Left lung (tissue), 10 donors: Measurements from ENCODE around the gene MAFG. TPM values are rescaled to one million over a fixed set of nuclear protein-coding genes. Genes with fewer than 3 reads are reported as not detected.
A peak's percentile ranks its signal among the peaks of the same experiment; 100 is the strongest.

Source experiments
- ATAC-seq: fragments of 200-7000 bp; cut with Tn5 transposase; one replicate; pipeline ENCODE4 v1.9.1; 2020; ENCODE audit warnings: moderate library complexity
- DNase-seq, 4 donors: peaks; one replicate each; pipeline ENCODE4 v3.0.0-alpha.2; 2013 to 2020
- H3K27ac ChIP-seq, 2 donors: fragments of 200-600 bp; sonication (generic) in 1 of 2; one replicate each; pipeline versions ENCODE4 v1.5.0 to v1.8.0; 2020 to 2021
- H3K27me3 ChIP-seq, 2 donors: fragments of 200-600 bp; sonication (generic) in 1 of 2; one replicate each; pipeline versions ENCODE4 v1.5.0 to v1.8.0; 2020 to 2021
- H3K36me3 ChIP-seq, 2 donors: fragments of 200-600 bp; sonication (generic) in 1 of 2; one replicate each; pipeline versions ENCODE4 v1.5.0 to v1.8.0; 2020 to 2021
- H3K4me1 ChIP-seq, 2 donors: fragments of 200-600 bp; one replicate each; pipeline ENCODE4 v1.8.0; 2021
- H3K4me3 ChIP-seq, 2 donors: fragments of 200-600 bp; sonication (generic) in 1 of 2; one replicate each; pipeline versions ENCODE4 v1.5.0 to v1.8.0; 2020 to 2021; ENCODE audit warnings: mild to moderate bottlenecking in 1 of 2
- H3K9me3 ChIP-seq, 2 donors: fragments of 200-600 bp; sonication (generic) in 1 of 2; one replicate each; pipeline versions ENCODE4 v1.5.0 to v1.8.0; 2020 to 2021
- intact Hi-C, 2 donors: fragments of 100-400 bp; cut with DNase I; formaldehyde crosslinking; loops; one replicate each; pipeline versions ENCODE4 v1.11.2 to v1.14.2; 2022
- polyA plus RNA-seq, 6 donors: library from polyadenylated mRNA; unstranded; fragments of 120-200 nt; gene quantifications; one replicate each; pipeline ENCODE4 v1.2.1, GENCODE V29; 2013; ENCODE audit not compliant: insufficient read length in 6 of 6
- total RNA-seq, 2 donors: library from RNA; stranded (reverse); fragmentation: NEBNext Ultra II Directional; extraction: Animal tissue kit (Norgen Biotek cat#: 25700); gene quantifications; one replicate each; pipeline ENCODE4 v1.2.1, GENCODE V29; 2021
- TF ChIP-seq, protein P1 (sequence below), 2 donors: fragments of 200-600 bp; sonication (generic) in 1 of 2; IDR thresholded peaks; one replicate each; pipeline versions ENCODE4 v1.5.0 to v1.8.0; 2021; ENCODE audit warnings: antibody characterized with exemption in 2 of 2
- donor health status: DM: no; HTN: yes; CAD: no.
- donor health status: DM: no; HTN: no; CAD: no.

The MAFG gene
- total and polyA plus RNA-seq, 8 donors = 8.1 to 39.8 (median 11.5) TPM

DNA sequence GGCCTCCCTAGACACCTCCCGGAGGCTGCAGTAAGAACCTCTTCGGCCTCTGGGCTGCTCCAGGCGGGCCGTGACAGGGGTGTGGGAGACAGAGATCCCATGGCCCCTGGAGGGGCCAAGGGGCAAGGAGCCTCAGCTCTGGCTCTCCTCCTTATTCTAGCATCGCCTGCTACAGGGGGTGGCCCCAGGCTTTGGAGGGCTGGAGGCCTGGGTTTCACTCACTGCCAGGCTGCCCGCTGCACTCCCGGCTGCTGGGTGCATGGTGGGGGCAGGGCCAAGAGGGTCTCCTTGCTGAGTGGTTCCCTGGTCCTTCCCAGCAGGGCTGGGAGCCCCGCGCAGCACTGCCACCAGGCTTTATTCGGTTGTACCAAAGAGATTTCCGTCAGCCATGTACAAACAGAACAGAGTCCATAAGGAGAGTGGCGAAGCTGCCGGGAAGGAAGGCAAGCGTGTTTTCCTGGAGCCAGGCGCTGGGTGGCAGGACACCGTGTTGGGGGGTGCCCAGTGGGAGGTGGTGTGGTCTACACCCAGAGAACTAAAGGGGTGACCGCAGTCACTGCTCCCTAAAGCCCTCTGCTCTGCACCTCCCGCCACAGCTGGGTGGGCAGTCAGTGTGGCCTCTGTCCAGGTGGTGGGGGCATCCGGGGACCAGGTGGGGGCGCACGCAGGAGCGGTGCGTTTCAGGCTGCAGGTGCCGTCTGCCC, 23.5 kb downstream of the MAFG start:
- Histone ChIP-seq H3K9me3 (no peaks in the 10 kb centered on the region), H3K4me1 (peaks cover 7 to 18% of the 10 kb centered on the region in 2 donors), H3K27me3 (peaks cover 0 to 23% of the 10 kb centered on the region in 2 donors), H3K4me3 (no peak overlapping the region), H3K27ac (no peak overlapping the region), H3K36me3 (peaks cover 0 to 77% of the 10 kb centered on the region in 2 donors)
- ATAC-seq (no peak), DNase-seq (peak in 1 of 4 donors; percentile 67)
- intact Hi-C loops = no loop called here
- TF ChIP-seq, protein P1, sequence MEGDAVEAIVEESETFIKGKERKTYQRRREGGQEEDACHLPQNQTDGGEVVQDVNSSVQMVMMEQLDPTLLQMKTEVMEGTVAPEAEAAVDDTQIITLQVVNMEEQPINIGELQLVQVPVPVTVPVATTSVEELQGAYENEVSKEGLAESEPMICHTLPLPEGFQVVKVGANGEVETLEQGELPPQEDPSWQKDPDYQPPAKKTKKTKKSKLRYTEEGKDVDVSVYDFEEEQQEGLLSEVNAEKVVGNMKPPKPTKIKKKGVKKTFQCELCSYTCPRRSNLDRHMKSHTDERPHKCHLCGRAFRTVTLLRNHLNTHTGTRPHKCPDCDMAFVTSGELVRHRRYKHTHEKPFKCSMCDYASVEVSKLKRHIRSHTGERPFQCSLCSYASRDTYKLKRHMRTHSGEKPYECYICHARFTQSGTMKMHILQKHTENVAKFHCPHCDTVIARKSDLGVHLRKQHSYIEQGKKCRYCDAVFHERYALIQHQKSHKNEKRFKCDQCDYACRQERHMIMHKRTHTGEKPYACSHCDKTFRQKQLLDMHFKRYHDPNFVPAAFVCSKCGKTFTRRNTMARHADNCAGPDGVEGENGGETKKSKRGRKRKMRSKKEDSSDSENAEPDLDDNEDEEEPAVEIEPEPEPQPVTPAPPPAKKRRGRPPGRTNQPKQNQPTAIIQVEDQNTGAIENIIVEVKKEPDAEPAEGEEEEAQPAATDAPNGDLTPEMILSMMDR (IDR thresholded peaks at IDR 0.05) = no peak

DNA sequence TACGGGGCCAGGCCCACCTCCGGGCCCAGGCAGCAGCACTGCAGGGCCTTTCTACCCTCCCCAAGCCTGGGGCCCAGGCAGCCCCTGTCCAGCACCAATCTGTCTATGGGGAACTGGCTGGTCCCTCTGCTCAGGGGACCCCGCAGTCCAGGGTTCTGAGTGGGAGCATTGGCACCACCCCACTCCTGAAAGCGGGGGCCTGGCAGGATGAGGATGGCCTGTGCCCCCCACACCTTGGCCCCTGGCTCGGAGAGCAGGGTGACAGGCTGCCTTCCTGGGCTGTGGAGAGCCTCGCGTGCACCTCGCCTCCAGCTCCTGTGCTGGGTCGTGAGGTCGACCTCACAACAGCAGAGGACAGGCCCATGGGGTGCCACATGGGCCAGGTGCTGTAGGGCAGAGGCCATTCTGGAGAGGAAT, 24.1 kb downstream of the MAFG start:
- DNase-seq (no peak), ATAC-seq (no peak)
- TF ChIP-seq, protein P1 (IDR thresholded peaks at IDR 0.05) = no peak
- H3K4me1 ChIP-seq = peaks cover 7 to 14% of the 10 kb centered on the region in 2 donors
- H3K4me3 ChIP-seq = no peak overlapping the region
- intact Hi-C loops = no loop called here
- H3K27ac ChIP-seq = no peak overlapping the region
- H3K27me3 ChIP-seq = peaks cover 0 to 23% of the 10 kb centered on the region in 2 donors
- H3K36me3 ChIP-seq = peaks cover 0 to 77% of the 10 kb centered on the region in 2 donors
- H3K9me3 ChIP-seq = no peaks in the 10 kb centered on the region

DNA sequence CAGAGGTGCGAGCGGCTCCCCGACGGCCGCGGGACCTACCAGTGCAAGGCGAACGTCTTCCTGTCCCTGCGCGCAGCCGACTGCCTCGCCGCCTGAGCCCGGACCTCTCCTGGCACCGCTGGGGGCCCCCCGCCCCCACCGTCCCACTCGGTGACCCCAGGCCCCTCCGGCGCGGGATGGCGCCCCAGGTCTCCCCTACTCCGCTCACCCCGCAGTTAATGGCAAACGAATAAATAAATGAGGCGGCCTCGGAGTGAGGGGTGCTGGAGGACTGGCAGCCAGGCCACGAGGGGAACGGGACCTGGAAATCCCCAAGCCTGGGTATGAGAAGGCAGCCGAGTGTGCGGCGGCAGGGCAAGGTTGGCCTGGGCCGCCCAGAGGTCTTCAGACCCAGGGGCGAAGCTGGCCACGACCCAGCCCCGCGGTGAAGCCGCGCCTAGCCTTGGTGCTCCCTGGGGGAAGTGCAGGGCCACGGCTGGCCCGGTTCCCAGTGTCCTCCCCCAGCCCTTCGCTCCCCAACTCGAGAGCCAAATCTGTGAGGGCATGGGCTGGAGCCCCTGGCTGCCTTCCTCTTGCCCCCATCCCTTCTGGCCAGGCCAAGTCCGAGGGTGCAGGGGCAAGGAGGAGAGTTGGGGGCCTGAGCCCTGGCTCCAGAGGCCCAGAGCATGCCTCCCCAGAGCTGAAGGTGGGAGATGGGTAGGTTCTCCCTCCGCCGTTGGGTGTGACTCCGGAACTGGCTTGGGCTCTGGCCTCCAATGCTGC, 24.7 kb downstream of the MAFG start:
- Histone ChIP-seq H3K27ac (no peak overlapping the region), H3K4me1 (peaks cover 7 to 14% of the 10 kb centered on the region in 2 donors), H3K4me3 (peak overlapping the region; percentile 9 to 16), H3K36me3 (peaks cover 0 to 77% of the 10 kb centered on the region in 2 donors), H3K27me3 (peaks cover 0 to 23% of the 10 kb centered on the region in 2 donors), H3K9me3 (no peaks in the 10 kb centered on the region)
- TF ChIP-seq, protein P1 (IDR thresholded peaks at IDR 0.05) = no peak
- intact Hi-C loops = no loop called here
- ATAC-seq (peak; percentile 40), DNase-seq (peak in 1 of 4 donors; percentile 75)

DNA sequence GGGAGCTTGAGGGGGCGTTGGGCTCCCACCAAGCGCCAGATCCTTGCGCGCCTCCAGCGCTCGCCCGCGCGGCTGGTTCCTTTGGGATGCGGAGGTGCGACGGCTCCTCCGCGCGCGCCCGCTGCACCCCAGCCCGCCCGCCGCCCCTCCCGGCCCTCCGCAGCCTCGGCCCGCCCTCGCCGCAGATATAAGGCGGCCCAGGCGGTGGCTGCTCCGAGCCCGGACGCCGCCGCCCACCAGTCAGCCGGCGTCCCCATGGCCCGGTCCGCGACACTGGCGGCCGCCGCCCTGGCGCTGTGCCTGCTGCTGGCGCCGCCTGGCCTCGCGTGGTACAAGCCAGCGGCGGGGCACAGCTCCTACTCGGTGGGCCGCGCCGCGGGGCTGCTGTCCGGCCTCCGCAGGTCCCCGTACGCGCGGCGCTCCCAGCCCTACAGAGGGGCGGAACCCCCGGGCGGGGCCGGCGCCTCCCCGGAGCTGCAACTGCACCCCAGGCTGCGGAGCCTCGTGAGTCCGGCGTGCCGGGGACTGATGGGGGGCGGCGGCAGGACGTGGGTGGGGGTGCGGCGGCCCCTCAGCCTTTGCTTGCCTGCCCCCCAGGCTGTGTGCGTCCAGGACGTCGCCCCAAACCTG, 25.4 kb downstream of the MAFG start, which contains the start of gene NPB:
NPB (plus strand) TSS at position 216 of the 630 bp plus-strand sequence; CDS start at position 256, 40 bp downstream.
- intact Hi-C loops = no loop called here
- DNase-seq (peak in 1 of 4 donors; percentile 80), ATAC-seq (peak; percentile 47)
- H3K4me3 ChIP-seq = peak within 1 kb of the TSS; percentile 9 to 16
- peaks cover 0 to 23% of the 10 kb centered on the region in 2 donors for H3K27me3 ChIP-seq
- H3K4me1 ChIP-seq = peaks cover 7 to 14% of the 10 kb centered on the region in 2 donors
- TF ChIP-seq, protein P1 (IDR thresholded peaks at IDR 0.05) = no peak
- no peaks in the 10 kb centered on the region for H3K9me3 ChIP-seq
- H3K27ac ChIP-seq = no peak within 1 kb of the TSS
- H3K36me3 ChIP-seq = peaks cover 0 to 77% of the 10 kb centered on the region in 2 donors
